Glutamatergic neuron (in vitro differentiated cells): ENCODE measurements around the gene SPOCK1. TPM values are rescaled to one million over a fixed set of nuclear protein-coding genes. Genes with fewer than 3 reads are reported as not detected.

Source experiments
- DNase-seq: peaks from one replicate; pipeline ENCODE4 v3.0.0; 2022
- H3K27ac Mint-ChIP-seq: one replicate; pipeline ENCODE4 v1.8.0; 2020; ENCODE audit warnings: mild to moderate bottlenecking, mixed read lengths, inconsistent platforms; ENCODE audit not compliant: unreplicated experiment
- H3K27me3 Mint-ChIP-seq: one replicate; pipeline ENCODE4 v1.8.0; 2020; ENCODE audit warnings: mild to moderate bottlenecking, moderate library complexity, mixed read lengths, inconsistent platforms; ENCODE audit not compliant: unreplicated experiment
- H3K36me3 Mint-ChIP-seq: one replicate; pipeline ENCODE4 v1.8.0; 2020; ENCODE audit warnings: mild to moderate bottlenecking, mixed read lengths, inconsistent platforms; ENCODE audit not compliant: unreplicated experiment
- H3K4me1 Mint-ChIP-seq: one replicate; pipeline ENCODE4 v1.8.0; 2020; ENCODE audit warnings: mild to moderate bottlenecking, low read depth, mixed read lengths, inconsistent platforms; ENCODE audit not compliant: unreplicated experiment
- H3K4me3 Mint-ChIP-seq: one replicate; pipeline ENCODE4 v1.8.0; 2020; ENCODE audit warnings: mild to moderate bottlenecking, mixed read lengths, inconsistent platforms; ENCODE audit not compliant: unreplicated experiment
- H3K9me3 Mint-ChIP-seq: one replicate; pipeline ENCODE4 v1.8.0; 2020; ENCODE audit warnings: mild to moderate bottlenecking, moderate library complexity, mixed read lengths, inconsistent platforms; ENCODE audit not compliant: unreplicated experiment
- CTCF ChIP-seq: fragments of 200-600 bp; sonication (generic); IDR thresholded peaks from one replicate; pipeline ENCODE4 v1.5.0; 2021; ENCODE audit not compliant: partially characterized antibody, unreplicated experiment
- total RNA-seq: library from RNA; stranded (reverse); fragmentation: NEBNext Ultra II Directional; extraction: Animal tissue kit (Norgen Biotek cat#: 25700); gene quantifications from one replicate; pipeline ENCODE4 v1.2.1, GENCODE V29; 2021; ENCODE audit not compliant: unreplicated experiment

The SPOCK1 gene
- total RNA-seq, 1 donor from 2014 or later: 25.4 TPM

DNA sequence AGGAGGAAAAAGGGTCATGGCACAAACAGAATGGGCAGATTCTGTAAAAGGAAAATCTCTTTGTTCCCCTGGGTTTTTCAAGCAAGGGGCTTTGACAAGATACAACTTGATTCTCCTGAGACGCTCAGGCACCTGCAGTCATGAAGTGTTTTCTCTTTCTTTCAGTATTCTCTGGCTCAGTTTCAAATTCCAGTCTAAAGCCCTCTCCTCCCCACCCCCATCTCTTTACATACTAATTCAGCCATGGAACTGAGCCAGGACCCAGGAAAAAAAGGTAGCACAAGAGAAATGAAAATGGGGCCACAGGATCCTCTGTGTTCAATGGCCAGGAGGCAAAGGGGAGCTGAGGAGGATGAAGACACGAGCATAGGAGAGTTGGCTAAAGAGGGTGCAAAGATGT, 408.4 kb downstream of the SPOCK1 start:
- Mint-ChIP-seq H3K36me3 (no peaks in the 10 kb centered on the region), H3K9me3 (peaks cover 2% of the 10 kb centered on the region), H3K4me1 (peaks cover 5% of the 10 kb centered on the region), H3K27me3 (no peaks in the 10 kb centered on the region), H3K27ac (no peak overlapping the region), H3K4me3 (no peak overlapping the region)
- TF ChIP-seq CTCF: no peak
- no peak for DNase-seq

GRCh38 chr5:137090151-137090550, 409.0 kb downstream of the SPOCK1 start:
- H3K27me3 Mint-ChIP-seq: no peaks in the 10 kb centered on the region
- no peaks in the 10 kb centered on the region for H3K36me3 Mint-ChIP-seq
- TF ChIP-seq CTCF: no peak
- DNase-seq: no peak
- H3K9me3 Mint-ChIP-seq: peaks cover 2% of the 10 kb centered on the region
- no peak overlapping the region for H3K4me3 Mint-ChIP-seq
- H3K4me1 Mint-ChIP-seq: peaks cover 5% of the 10 kb centered on the region
- no peak overlapping the region for H3K27ac Mint-ChIP-seq

DNA sequence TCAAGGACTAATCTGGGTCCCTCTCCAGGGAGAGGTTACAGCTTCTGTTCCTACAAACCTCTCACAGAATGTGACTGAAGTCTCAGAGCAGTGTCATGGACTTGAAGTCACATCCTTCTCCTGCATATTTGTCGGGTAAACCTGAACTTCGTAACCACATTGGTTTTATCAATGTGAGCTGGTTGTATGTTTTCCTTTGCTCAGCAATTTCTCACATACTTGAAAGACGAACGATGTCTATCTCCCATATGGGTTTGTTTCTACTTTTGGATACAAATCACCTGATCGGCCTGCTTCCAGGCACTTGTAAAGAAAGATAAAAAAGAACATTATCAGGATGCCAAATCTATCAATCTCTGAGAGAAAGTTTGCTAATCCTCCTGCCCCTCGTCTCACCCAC, 411.0 kb downstream of the SPOCK1 start:
- no peak for TF ChIP-seq CTCF
- peaks cover 2% of the 10 kb centered on the region for H3K9me3 Mint-ChIP-seq
- no peaks in the 10 kb centered on the region for H3K36me3 Mint-ChIP-seq
- peaks cover 2% of the 10 kb centered on the region for H3K4me1 Mint-ChIP-seq
- no peaks in the 10 kb centered on the region for H3K27me3 Mint-ChIP-seq
- H3K27ac Mint-ChIP-seq: no peak overlapping the region
- DNase-seq: no peak
- H3K4me3 Mint-ChIP-seq: no peak overlapping the region

- Mint-ChIP-seq H3K4me1 (peaks cover 1% of the 10 kb centered on the region), H3K36me3 (no peaks in the 10 kb centered on the region), H3K27me3 (peaks cover 2% of the 10 kb centered on the region)
These were observed 412.8 kb downstream of the SPOCK1 start for GRCh38 chr5:137086342-137086741.

DNA sequence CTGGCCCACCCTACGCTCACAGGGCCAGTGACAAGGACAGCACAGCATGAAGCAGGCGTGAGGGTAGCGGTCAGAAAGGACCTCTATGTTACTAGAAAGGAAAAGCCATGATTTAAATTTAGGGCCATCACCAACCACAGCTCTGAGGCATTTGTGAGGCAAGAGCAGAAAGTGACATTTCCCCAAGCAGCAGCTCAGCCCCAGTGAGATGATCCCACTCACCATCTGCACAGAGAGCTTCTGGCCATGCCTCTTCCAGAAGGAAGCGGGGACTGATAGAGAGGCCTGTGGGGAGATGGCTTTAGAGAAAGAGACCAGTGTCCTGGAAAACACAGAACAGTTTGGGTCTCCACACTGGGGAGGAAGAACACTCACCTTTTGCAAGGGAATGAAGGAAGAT, 413.9 kb downstream of the SPOCK1 start:
- DNase-seq: no peak
- Mint-ChIP-seq H3K36me3 (no peaks in the 10 kb centered on the region), H3K4me3 (no peak overlapping the region), H3K4me1 (peaks cover 7% of the 10 kb centered on the region), H3K9me3 (peaks cover 3% of the 10 kb centered on the region), H3K27me3 (peaks cover 2% of the 10 kb centered on the region), H3K27ac (no peak overlapping the region)
- TF ChIP-seq CTCF: no peak

More at GRCh38 chr5:137086342-137086741, 412.8 kb downstream of the SPOCK1 start:
- no peak for TF ChIP-seq CTCF
- no peak overlapping the region for H3K4me3 Mint-ChIP-seq
- no peak overlapping the region for H3K27ac Mint-ChIP-seq
- H3K9me3 Mint-ChIP-seq: peaks cover 3% of the 10 kb centered on the region
- no peak for DNase-seq
